ENCODE measurements around the gene PDIA4. TPM values are rescaled to one million over a fixed set of nuclear protein-coding genes. Genes with fewer than 3 reads are reported as not detected.
A peak's percentile ranks its signal among the peaks of the same experiment; 100 is the strongest.

The PDIA4 gene
- total RNA-seq, 4 donors from 2014 or later: 33.2 to 58.1 (median 42.8) TPM

DNA sequence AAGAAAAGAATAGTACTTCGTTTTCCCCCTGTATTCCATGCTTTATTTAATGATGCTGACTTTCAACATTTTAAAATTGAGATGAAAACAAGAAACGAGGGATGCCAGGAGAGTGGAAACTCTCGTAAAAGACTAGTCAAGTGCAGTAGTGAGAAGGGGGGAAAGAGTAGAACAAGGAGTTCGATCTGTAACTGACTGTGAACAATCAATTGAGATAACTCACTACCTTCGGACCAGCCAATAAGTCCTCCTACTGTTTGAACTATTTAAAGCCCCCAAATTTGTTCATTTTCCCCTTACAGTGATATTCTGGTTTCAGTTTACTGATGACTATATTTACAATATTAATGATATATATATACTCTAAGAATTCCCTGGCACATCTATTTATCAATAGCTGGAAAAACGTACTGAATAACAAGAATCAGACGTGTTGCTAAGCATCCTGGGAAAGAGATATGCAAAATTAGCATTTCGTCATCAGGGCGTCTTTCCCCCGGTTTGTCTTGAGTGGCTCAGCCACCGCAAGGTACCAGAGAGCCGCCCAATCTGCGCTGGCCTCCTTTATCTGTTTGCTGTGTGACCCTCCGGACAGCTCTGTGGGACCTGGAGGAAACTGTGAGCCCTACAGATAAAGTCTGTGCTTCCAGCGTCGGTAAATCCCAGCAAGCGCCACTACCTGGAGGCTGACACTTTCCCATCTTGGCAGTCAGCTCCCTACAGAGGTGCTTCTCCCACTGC is 41.1 kb downstream of the PDIA4 start:
- WGBS: 1% methylated on average over 17 of the region's 17 CpGs
- intact Hi-C loops (cut with DNase I): loop anchor here (2.0 kb wide), 1 partner anchor 42 kb away; the partner anchor contains the start of gene PDIA4

DNA sequence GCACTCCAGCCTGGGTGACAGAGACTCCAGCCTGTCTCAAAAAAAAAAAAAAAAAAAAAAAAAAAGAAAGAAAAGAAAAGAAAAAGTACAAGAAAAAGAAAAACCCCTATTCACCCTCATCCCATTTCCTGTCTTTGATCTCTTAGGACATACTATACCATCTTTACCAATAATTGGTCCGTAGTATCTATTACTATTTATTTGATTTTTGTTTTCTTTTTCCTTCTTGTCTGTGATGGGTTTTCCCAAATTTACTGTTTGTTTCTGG is 41.6 kb downstream of the PDIA4 start:
- 42% methylated on average over 1 of the region's 1 CpG for WGBS
- peak overlapping the region in 3 of 4 donors; percentile 61 to 65 (median 65) for H3K4me3 ChIP-seq

More for the DNA sequence above, 41.1 kb downstream of the PDIA4 start:
- Histone ChIP-seq H3K27ac (replicated peaks in 1 of 4) (peak overlapping the region; percentile 82 to 84 (median 83)), H3K4me1 (peaks cover 18 to 49% (median 42%) of the 10 kb centered on the region in 4 donors), H3K4me3 (peak overlapping the region; percentile 60 to 65 (median 63)), H3K27me3 (no peaks in the 10 kb centered on the region), H3K36me3 (no peaks in the 10 kb centered on the region), H3K9me3 (no peaks in the 10 kb centered on the region)
- DNase-seq (ENCODE audit: extremely low spot score): peak; percentile 96
- TF ChIP-seq POLR2A (IDR thresholded peaks at IDR 0.05; ENCODE audit: low read depth): no peak
- TF ChIP-seq POLR2AphosphoS5 (IDR thresholded peaks at IDR 0.05): peak; percentile 32 to 52

GRCh38 chr7:148983200-148984146 is 44.8 kb downstream of the PDIA4 start:
- no peaks in the 10 kb centered on the region for H3K36me3 ChIP-seq
- TF ChIP-seq POLR2A (IDR thresholded peaks at IDR 0.05; ENCODE audit: low read depth) (no peak), EP300 (IDR thresholded peaks at IDR 0.05) (no peak), POLR2AphosphoS5 (IDR thresholded peaks at IDR 0.05) (no peak), CTCF (IDR thresholded peaks at IDR 0.05) (no peak)
- H3K27me3 ChIP-seq: no peaks in the 10 kb centered on the region
- DNase-seq (ENCODE audit: extremely low spot score): no peak
- H3K4me1 ChIP-seq: peaks cover 17 to 48% (median 40%) of the 10 kb centered on the region in 4 donors
- H3K4me3 ChIP-seq: peak overlapping the region; percentile 64 to 76 (median 71)
- intact Hi-C loops (cut with DNase I): no loop called here
- under 1% methylated on average over 14 of the region's 38 CpGs for WGBS
- peak overlapping the region; percentile 25 to 65 (median 50) for H3K27ac ChIP-seq (replicated peaks in 1 of 4)
- no peaks in the 10 kb centered on the region for H3K9me3 ChIP-seq

More for the DNA sequence above, 41.6 kb downstream of the PDIA4 start:
- no peak for TF ChIP-seq POLR2AphosphoS5 (IDR thresholded peaks at IDR 0.05)
- TF ChIP-seq POLR2A (IDR thresholded peaks at IDR 0.05; ENCODE audit: low read depth): no peak
- no peak for TF ChIP-seq CTCF (IDR thresholded peaks at IDR 0.05)
- TF ChIP-seq EP300 (IDR thresholded peaks at IDR 0.05): no peak
- no peaks in the 10 kb centered on the region for H3K36me3 ChIP-seq
- peaks cover 18 to 49% (median 42%) of the 10 kb centered on the region in 4 donors for H3K4me1 ChIP-seq
- no peaks in the 10 kb centered on the region for H3K27me3 ChIP-seq
- peak overlapping the region; percentile 82 to 84 (median 83) for H3K27ac ChIP-seq (replicated peaks in 1 of 4)
- H3K9me3 ChIP-seq: no peaks in the 10 kb centered on the region
- intact Hi-C loops (cut with DNase I): loop anchor here (2.0 kb wide), 1 partner anchor 42 kb away; the partner anchor contains the start of gene PDIA4
- DNase-seq (ENCODE audit: extremely low spot score): no peak

DNA sequence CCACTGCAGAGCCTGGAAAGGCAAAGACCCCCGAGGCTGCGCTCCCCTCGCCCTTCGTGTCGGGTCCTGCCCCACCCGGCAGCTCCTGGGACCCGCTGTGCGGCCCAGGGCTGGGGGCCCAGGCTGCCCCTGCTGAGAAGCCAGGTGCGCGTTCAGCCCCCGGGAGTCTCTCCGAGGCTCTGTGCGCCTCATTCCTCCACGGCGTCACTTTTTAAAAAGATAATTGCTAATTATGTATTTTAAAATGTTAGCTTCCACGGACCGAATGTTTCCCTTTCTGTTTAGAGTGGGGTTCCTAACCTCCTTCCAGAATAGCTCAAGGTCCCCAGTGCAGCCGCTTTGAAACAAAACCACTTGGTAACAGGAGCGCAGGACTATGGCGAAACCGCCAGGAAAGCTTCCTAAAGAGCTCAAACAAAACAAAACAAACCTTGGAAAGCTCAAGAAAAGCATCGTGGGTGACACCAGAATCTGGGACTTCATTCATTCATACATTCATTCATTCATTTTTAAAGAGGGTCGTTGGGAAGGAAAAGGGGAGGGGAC is 45.6 kb downstream of the PDIA4 start:
- no peak for DNase-seq (ENCODE audit: extremely low spot score)
- Histone ChIP-seq H3K27me3 (peaks cover 0 to 5% (median 2%) of the 10 kb centered on the region in 4 donors), H3K36me3 (no peaks in the 10 kb centered on the region), H3K27ac (replicated peaks in 1 of 4) (peak overlapping the region; percentile 25 to 65 (median 50)), H3K4me1 (peaks cover 10 to 41% (median 32%) of the 10 kb centered on the region in 4 donors), H3K9me3 (no peaks in the 10 kb centered on the region), H3K4me3 (peak overlapping the region; percentile 64 to 76 (median 71))
- intact Hi-C loops (cut with DNase I): no loop called here
- 2% methylated on average over 22 of the region's 23 CpGs for WGBS
- TF ChIP-seq CTCF (IDR thresholded peaks at IDR 0.05) (no peak), POLR2A (IDR thresholded peaks at IDR 0.05; ENCODE audit: low read depth) (no peak), POLR2AphosphoS5 (IDR thresholded peaks at IDR 0.05) (no peak), EP300 (IDR thresholded peaks at IDR 0.05) (no peak)
